OCI-LY7 (cell line): ENCODE data around the gene IGSF22.

Source experiments
- EZH2phosphoT487 ChIP-seq: fragments of 200-600 bp; sonication (generic); IDR thresholded peaks from 2 replicates; pipeline ENCODE4 v1.6.1; 2018; ENCODE audit warnings: low read depth, borderline replicate concordance, mild to moderate bottlenecking, mixed run types, antibody characterized with exemption, low read length, moderate library complexity, mixed read lengths
- TF ChIP-seq, protein P1 (sequence below): fragments of 200-600 bp; sonication (generic); conservative IDR thresholded peaks from 2 replicates; pipeline ENCODE4 v1.5.1; 2014; ENCODE audit warnings: mild to moderate bottlenecking, antibody characterized with exemption, low read length, moderate library complexity, mixed read lengths

DNA sequence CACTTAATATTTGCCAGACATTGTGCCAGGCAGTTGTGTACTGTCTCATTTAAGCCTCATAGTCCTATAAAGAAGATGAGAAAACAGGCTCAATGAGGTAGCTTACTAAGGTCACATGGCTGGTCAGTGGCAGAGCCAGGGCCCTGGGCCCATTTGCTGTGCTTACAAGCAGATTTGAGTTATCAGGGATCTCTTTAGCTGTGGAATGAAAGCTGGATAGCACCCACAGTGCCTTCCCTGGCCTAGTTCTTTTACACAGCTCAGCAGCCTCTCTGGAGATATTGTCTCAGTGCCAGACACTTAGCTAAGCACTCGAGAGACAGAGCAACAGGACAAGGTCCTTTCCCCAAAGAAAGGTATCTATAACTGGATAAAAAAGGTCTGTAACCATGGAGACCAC, 21.3 kb downstream of the IGSF22 start:
- TF ChIP-seq, protein P1, sequence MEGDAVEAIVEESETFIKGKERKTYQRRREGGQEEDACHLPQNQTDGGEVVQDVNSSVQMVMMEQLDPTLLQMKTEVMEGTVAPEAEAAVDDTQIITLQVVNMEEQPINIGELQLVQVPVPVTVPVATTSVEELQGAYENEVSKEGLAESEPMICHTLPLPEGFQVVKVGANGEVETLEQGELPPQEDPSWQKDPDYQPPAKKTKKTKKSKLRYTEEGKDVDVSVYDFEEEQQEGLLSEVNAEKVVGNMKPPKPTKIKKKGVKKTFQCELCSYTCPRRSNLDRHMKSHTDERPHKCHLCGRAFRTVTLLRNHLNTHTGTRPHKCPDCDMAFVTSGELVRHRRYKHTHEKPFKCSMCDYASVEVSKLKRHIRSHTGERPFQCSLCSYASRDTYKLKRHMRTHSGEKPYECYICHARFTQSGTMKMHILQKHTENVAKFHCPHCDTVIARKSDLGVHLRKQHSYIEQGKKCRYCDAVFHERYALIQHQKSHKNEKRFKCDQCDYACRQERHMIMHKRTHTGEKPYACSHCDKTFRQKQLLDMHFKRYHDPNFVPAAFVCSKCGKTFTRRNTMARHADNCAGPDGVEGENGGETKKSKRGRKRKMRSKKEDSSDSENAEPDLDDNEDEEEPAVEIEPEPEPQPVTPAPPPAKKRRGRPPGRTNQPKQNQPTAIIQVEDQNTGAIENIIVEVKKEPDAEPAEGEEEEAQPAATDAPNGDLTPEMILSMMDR: no peak
- no peak for TF ChIP-seq EZH2phosphoT487
